Cardiac fibroblast (primary cell): Measurements from ENCODE around the gene NALCN.
A peak's percentile ranks its signal among the peaks of the same experiment; 100 is the strongest.

ENCODE experiments used
- DNase-seq, 2 donors: peaks; one replicate each; pipeline versions ENCODE4 v3.0.0 to v3.0.0-alpha.2; 2010; ENCODE audit warnings: low read depth in 2 of 2
- H3K4me3 ChIP-seq, 2 donors: replicated peaks in 1 of 2; 1 replicate in 1 of 2; 2 replicates in 1 of 2; pipeline ENCODE4 v1.5.1; 2011; ENCODE audit warnings: low read depth in 2 of 2, low read length in 2 of 2, mild to moderate bottlenecking in 2 of 2, moderate library complexity in 1 of 2
- TF ChIP-seq, protein P1 (sequence below): IDR thresholded peaks from one replicate; pipeline ENCODE4 v1.5.1; 2011; ENCODE audit warnings: low read depth, mild to moderate bottlenecking, low read length, inconsistent platforms

Gene NALCN

DNA sequence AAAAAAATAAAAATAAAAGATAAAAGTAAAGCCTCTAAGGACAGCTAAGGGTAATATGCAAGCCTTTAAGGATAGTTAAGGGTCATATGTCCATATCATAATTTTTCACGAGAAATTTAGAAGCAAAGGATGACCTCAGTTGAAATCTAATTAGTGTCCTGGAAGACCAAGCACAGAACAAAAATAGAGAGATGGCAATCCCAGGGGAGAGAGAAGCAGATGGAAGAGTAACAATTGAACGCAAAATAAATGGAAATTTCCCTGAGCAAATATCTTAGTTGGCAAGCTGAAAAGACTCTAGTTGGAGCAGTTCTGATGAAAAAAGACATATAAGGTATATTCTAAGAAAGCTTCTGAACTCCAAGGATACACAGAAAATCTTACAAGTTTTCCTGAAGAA lies 275.4 kb downstream of the NALCN start:
- no peak for DNase-seq
- no peak overlapping the region for H3K4me3 ChIP-seq
- TF ChIP-seq, protein P1, sequence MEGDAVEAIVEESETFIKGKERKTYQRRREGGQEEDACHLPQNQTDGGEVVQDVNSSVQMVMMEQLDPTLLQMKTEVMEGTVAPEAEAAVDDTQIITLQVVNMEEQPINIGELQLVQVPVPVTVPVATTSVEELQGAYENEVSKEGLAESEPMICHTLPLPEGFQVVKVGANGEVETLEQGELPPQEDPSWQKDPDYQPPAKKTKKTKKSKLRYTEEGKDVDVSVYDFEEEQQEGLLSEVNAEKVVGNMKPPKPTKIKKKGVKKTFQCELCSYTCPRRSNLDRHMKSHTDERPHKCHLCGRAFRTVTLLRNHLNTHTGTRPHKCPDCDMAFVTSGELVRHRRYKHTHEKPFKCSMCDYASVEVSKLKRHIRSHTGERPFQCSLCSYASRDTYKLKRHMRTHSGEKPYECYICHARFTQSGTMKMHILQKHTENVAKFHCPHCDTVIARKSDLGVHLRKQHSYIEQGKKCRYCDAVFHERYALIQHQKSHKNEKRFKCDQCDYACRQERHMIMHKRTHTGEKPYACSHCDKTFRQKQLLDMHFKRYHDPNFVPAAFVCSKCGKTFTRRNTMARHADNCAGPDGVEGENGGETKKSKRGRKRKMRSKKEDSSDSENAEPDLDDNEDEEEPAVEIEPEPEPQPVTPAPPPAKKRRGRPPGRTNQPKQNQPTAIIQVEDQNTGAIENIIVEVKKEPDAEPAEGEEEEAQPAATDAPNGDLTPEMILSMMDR, result no peak

DNA sequence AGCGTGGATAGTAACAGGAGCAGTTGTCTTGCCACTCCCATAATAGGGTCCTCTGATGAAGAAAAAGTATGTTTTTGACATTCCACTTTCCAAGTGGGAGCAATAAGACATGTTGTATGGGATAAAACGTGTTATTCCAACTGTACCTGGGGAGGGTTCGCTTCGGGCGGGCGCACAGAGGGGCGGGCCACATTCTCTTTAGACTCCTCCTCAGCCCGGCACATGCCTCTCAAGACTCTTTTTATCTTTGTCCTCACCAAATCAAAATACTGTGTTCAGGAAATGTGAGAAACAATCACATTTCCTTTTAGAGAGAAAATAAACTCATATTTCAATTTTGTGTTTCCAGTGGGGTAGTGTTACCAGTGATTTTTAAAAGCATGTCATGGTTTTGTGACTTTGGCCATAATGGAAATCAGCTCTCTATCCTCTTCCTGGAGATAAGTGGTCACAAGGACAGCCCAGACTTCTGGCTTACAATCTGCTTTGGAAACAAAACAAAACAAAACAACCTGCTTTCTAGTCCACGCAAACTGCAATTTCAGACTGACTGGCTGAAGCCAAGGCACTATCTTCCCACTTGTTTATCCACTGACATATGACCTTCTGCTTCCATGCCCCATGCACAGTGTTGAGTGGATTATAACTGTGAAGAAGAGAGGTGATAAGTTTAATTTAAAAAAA lies 276.1 kb downstream of the NALCN start:
- DNase-seq, result no peak
- TF ChIP-seq, protein P1, result no peak
- H3K4me3 ChIP-seq, result no peak overlapping the region

DNA sequence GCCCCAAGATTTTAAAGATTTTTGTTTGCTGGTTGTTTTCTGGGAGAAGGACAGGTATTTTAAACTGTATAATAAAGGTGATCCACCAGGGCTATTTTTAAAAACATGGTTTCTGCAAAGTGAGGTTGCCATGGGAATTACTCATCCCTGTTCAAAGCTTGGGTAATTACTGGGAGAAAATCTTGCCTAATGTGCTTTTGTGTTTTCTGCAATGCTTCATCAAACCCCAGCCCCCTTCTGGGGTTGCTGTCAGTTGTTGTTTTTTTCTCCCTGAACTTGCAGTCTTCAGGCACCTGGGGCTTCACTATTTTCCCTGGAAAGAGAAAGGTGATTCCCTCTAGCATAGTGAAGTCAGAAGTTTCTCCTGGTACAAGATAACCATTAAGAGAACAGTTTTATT lies 277.2 kb downstream of the NALCN start:
- TF ChIP-seq, protein P1, result no peak
- H3K4me3 ChIP-seq, result no peak overlapping the region
- peak in 1 of 2 donors; percentile 48 for DNase-seq

DNA sequence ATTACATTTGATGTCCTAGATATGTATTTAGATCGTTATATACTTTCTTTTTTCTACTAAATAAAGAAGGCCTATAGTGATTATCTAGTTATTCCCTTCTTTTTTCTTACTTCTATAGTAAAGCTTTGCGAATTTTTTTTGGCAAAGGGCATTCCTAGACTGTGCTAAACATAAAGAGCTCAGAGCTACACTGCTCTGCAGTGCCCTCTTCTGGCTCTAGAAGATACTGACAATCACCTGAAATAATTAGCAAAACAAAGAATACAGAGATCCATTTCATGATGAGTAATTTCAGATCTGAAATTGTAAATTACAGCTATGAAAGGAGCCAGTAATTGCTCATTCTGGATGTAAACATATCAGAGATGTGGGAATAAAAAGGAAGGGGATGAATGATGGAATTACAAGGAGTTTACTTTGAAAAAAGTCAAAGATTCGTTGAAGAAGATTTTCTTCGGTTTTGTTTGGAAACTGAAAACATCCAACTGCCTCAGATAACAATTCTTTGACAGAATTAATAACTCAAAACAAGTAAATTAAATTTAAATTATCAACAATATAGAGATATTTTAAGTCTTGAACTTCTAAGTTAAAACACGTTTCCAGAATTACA lies 288.5 kb downstream of the NALCN start:
- TF ChIP-seq, protein P1, result peak; percentile 74
- peak; percentile 63 to 71 for DNase-seq
- H3K4me3 ChIP-seq, result no peak overlapping the region

DNA sequence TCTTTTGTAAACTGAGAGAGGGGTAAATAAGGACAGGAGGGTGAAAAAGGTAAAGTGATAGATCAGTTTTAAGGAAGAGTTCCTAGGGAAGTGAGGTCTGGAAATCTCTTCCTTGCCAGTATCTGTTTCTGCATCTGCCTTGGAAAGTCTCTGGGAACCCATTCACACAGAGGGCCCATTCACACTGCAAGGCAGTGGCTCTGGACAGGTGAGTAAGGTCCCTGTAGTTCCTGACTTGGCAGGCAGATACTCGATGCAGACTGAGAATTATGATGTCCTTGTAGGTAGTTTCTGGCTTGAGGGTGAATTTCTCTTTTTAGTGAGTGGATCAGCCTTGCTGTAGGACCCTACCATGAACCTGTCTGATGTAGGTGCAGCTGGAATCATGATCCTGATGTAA lies 293.3 kb downstream of the NALCN start:
- no peak for DNase-seq
- TF ChIP-seq, protein P1, result no peak
- H3K4me3 ChIP-seq, result no peak overlapping the region

DNA sequence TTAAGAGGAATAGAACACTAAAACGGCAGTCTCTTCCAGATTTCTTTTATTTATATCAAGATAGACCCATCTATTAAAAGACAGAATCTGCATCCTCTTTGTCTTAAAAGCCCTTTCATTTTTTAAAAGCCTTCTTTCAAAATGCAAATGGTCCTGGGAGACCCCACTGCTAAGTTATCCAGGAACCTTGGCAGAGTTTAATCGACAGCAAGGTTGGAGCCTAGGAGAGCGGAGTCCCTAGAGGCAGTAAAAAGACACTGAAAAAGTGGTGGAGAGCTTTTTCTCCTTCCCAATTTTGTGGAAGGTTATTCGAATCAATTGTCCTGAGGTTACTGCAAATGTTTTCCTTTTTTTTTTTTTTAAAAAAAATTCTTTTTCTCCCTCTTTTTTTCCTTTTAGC lies 294.7 kb downstream of the NALCN start:
- H3K4me3 ChIP-seq, result no peak overlapping the region
- DNase-seq, result no peak
- TF ChIP-seq, protein P1, result no peak
